GM18867 (cell line): ENCODE measurements around the gene WDR81.
"Not testable (repeated sequence)": the region's sequence is repeated elsewhere in the genome, so short reads cannot be mapped to it uniquely, and the experiment has no call there.

Experiments used
- ATAC-seq: cut with Tn5 transposase; IDR thresholded peaks from one replicate; pipeline ENCODE4 v1.9.1; 2021; ENCODE audit warnings: mild to moderate bottlenecking, moderate library complexity; ENCODE audit not compliant: unreplicated experiment

The WDR81 gene

GRCh38 chr17:1730326-1731193 is 6.1 kb downstream of the WDR81 start:
- no peak for ATAC-seq

- ATAC-seq: no peak
Observed at GRCh38 chr17:1731194-1731506, 6.6 kb downstream of the WDR81 start.

GRCh38 chr17:1732241-1732832 is 7.8 kb downstream of the WDR81 start:
- ATAC-seq: no peak

GRCh38 chr17:1732833-1733321 is 8.4 kb downstream of the WDR81 start:
- no peak for ATAC-seq

- no peak for ATAC-seq
Observed at GRCh38 chr17:1733759-1734158, 9.3 kb downstream of the WDR81 start.

- no peak for ATAC-seq
Observed at GRCh38 chr17:1735418-1735817, 10.9 kb downstream of the WDR81 start.

- no peak for ATAC-seq
Observed at GRCh38 chr17:1735834-1736347, 11.4 kb downstream of the WDR81 start.

- ATAC-seq: no peak
Observed at GRCh38 chr17:1736348-1737281, 12.1 kb downstream of the WDR81 start.

GRCh38 chr17:1737531-1738291 is 13.2 kb downstream of the WDR81 start:
- ATAC-seq: no peak

- ATAC-seq: not testable (repeated sequence)
Observed at GRCh38 chr17:1741899-1742298, 17.4 kb downstream of the WDR81 start.

- no peak for ATAC-seq
Observed at GRCh38 chr17:1742371-1743087, 18.0 kb downstream of the WDR81 start, which contains the start of gene SERPINF2. Gene SERPINF2, plus strand, starts transcription at chr17:1742871. Its CDS starts 2,125 bp downstream, at chr17:1744996.

- ATAC-seq: no peak
Observed at GRCh38 chr17:1743088-1743439, 18.6 kb downstream of the WDR81 start.

GRCh38 chr17:1744551-1745512 is 20.3 kb downstream of the WDR81 start:
- no peak for ATAC-seq

- no peak for ATAC-seq
Observed at GRCh38 chr17:1745513-1746020, 21.1 kb downstream of the WDR81 start.

GRCh38 chr17:1746975-1747543 is 22.6 kb downstream of the WDR81 start:
- ATAC-seq: no peak

GRCh38 chr17:1750628-1751027 is 26.1 kb downstream of the WDR81 start:
- ATAC-seq: no peak

- ATAC-seq: no peak
Observed at GRCh38 chr17:1752425-1753262, 28.1 kb downstream of the WDR81 start.
